Stromal cell of bone marrow (primary cell): ENCODE measurements around the gene SSU72.
A peak's percentile ranks its signal among the peaks of the same experiment; 100 is the strongest.
"Not testable (repeated sequence)": the region's sequence is repeated elsewhere in the genome, so short reads cannot be mapped to it uniquely, and the experiment has no call there.

ENCODE experiments used
- DNase-seq: peaks from one replicate; pipeline ENCODE4 v3.0.0-alpha.2; 2012; ENCODE audit warnings: low read depth

Gene SSU72

DNA sequence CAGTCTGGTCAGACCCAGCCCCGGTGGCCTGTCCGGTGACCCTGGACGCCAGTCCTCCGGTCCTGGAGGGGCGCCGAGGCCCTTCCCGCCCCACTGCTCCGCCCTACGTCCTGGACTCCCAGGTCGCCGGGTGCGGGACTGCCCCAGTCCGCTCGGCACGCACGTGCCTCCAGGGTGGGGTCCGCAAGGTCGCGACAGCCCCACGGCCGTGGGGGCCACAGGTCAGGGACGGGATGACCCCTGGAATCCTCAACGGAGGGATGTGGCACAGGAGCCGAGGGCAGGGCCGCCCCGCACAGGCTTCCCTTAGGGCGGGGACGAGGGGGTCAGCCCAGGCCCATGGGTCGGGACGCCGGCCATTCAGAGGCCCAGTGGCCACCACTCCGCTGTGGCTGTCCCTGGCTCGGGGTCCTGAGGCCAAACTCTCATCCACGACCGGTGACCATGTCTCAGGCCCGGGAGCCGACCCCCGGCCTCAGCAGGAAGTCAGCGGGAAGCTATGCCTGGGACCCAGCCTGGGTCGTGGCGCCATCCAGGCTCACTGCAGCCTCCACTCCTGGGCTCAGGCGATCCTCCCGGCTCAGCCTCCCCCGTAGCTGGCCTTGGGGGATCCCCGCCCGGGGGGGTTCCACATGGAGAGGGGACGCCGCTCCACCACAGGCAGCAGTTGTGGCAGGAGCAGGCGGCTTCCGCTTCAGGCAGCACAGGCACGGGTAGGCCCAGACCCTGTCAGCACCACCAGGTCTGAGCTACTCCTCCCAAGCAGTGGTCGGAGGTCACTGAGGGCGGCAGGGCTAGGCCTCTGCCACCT lies 33.6 kb downstream of the SSU72 start:
- DNase-seq = no peak

DNA sequence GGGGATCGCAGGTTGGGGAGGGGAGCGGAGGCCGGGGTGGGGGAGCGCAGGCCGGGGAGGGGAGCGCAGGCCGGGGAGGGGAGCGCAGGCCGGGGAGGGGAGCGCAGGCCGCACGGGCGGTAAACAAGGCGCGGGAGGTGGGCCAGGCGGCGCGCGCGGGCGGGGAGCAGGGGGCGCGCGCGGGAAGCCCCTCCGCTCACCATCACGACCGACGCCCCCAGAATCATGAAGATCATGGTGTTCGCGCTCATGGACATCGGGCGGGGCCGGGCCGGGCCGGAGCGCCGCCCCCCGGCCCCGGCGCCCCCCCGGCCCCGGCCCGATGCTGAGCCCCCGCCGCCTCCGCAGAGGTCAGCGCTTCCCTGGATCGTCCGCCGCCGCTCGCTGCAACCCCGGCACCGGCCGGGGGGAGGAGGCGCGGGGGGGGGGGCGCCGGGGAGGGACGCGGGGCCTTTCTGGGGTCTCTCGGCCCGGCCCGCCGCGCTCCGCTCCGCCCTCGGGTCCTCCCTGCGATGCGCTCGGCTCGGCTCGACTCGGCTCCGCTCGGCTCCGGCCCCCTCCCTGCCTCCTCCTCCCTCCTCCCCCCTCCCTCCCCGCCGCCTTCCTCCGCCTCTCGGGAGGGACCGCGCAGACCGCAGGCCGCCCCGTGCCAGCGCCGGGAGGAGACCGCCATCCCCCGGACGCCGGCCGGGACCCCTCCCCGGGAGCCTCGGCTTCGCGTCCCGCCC lies 34.4 kb downstream of the SSU72 start, which contains the start of gene TMEM240:
TMEM240 (minus strand) TSS at position 535 of the 728 bp plus-strand sequence; CDS start at position 257, 278 bp downstream.
- peak; percentile 58 for DNase-seq

DNA sequence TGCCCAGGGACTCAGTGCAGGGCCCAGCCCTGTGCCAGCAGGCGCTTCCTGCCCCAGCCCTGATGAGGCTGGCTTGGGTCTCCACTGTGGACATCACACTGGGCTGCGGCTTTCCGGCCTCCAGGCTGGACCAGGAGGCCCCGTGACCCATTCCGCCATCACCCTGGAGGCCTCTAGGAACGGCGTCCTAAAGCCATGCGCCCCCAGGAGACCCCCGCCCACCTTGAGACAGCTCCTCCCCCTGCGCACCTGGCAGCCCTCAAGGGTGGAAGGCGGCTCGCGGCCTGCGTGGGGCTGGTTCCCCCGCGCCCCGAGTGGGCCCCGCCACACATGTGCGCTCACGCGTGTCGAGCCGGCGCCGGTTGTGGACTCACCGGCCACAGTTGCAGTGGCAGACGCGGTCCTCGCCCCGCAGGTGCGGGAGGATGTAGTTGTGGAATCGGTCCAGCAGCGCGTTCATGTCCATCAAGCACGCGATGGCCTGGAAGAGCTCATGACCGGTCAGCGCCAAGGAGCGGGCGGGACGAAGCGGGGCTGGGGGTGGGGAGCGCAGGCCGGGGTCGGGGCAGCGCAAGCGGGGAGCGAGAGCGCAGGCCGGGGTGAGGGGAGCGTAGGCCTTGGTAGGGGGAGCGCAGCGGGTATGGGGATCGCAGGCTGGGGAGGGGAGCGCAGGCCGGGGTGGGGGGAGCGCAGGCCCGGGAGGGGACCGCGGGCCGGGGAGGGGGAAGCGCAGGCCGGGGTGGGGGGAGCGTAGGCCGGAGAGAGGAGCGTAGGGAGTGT lies 35.2 kb downstream of the SSU72 start:
- DNase-seq = no peak

DNA sequence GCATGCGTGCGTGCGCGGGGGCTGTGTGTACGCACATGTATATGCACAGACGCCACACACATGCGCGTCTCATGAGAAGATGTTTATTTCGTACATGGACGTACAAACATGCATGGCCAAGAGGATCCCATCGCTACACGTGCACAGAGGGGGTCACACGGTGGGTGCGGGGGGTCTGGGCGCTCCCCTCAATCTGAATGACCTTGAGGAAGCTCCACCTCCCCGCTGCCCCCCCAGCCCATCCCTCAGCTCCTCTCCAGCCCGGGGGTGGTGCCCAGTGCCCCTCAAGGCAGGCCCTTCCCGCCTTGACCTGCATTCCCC lies 35.7 kb downstream of the SSU72 start:
- no peak for DNase-seq

DNA sequence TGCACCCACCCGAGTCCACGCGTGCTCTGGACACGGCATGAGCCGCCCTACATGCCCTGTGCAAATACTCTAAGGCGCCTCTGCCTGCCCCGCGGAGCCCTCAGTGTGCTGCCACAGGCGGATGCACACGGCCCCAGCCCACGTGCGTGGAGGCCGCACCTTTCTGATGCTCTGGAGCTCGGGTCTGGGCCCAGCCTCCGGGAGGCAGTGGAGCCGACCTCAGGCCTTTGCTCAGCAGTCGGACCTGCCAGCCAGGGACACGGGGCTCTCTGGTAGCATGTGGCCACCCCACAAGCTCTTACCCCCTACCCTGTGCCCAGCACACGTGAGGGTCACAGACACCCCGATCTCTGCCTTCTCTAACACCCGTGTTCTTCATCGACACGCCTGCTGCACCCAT lies 36.3 kb downstream of the SSU72 start:
- no peak for DNase-seq

DNA sequence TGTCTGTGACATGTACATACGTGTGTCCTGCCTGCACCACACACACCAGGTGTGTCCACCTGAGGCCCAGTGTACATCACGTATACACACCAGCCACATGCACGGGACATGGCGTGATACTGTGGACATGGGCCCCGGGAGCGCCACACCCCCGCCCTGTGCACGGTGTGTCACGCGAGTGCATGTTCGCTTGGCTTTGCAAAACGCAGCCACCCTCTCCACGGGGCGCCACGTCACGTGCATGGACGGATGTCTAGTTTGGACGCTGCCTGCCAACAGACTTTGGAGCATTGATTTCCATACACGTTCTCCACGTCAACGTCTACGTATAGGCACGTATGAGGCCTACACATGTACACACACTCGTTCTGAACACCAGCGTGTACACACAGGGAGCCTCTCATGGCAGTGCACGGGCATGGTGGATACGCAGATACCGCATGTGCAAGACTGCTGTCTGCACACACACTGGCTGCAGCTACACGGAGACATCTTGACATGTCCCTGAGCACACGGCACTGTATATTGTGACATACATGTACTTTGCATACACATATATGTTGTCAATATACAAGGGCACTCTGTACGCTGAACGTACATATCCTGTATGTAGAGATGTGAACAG lies 36.9 kb downstream of the SSU72 start:
- DNase-seq = no peak

DNA sequence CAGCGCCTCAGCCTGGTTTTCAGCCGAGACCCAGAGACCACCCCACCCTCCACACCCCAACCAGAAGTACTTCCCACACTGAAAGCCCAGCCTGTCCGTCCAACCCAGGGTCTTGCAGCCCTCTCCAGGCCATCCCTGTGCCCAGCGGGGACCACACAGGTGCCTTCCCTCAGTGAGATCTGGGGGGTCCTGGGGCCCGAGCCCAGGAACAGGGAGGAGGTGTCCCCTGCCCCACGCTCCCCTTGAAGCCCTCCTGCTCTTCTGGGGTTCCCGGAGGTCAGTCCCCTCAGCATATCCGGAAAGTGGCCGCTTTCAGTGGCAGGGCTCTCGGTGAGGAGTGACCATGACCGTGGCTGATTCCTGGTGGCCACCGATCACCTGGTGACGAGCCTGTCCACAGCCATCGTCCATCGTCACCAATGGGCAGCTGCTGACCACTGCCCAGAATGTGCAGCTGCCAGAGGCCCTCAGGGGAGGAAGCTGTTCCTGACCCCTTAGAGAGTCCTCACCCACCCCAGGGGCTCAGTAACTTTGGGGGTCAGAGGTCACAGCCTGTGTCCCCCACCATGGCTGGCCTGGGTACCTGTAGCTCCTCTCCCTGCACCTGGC lies 37.6 kb downstream of the SSU72 start:
- DNase-seq = no peak

DNA sequence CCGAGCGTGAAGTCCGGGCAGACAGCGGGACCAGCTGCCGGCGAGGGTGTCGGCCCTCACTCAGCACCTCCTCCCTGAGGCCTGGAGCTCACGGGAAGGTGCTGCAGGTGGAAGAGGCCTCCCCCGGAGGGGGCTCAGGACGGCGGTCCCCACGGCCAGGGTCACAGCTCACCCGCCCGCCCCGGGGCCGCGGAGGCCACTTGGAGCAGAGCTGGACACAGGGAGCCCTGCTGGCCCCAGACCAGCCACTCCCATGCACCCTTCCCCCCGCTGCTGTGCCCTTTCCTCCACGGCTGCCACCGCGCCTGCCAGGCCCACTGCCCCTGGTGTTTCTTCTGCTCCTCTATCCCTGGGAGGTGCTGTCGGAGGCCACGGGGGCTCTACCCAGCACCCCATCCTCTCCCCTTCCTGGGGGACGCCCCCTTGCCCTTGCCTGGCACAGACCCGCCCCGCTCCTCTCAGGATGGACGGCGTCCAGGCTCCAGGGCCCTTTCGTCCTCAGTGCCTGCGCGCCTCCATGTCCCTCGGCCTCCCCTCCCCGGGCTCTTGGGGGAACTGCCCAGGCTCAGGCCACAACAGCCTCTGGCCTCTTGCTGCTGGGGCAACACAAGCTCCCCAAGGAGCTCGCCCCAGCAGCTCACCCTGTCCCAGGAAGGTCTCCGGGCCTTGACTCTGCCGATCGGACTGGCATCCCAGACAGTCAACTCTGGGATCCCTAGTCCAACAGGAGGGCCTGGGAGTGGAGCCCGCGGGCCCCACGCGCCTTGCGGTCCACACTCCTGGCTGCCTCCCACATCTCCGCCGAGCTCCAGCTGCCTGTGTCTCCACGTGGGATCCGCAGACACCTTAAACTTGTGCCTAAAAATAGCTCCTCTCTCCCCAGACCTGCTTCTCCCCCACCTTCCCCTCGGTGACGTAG lies 38.4 kb downstream of the SSU72 start:
- DNase-seq = no peak

DNA sequence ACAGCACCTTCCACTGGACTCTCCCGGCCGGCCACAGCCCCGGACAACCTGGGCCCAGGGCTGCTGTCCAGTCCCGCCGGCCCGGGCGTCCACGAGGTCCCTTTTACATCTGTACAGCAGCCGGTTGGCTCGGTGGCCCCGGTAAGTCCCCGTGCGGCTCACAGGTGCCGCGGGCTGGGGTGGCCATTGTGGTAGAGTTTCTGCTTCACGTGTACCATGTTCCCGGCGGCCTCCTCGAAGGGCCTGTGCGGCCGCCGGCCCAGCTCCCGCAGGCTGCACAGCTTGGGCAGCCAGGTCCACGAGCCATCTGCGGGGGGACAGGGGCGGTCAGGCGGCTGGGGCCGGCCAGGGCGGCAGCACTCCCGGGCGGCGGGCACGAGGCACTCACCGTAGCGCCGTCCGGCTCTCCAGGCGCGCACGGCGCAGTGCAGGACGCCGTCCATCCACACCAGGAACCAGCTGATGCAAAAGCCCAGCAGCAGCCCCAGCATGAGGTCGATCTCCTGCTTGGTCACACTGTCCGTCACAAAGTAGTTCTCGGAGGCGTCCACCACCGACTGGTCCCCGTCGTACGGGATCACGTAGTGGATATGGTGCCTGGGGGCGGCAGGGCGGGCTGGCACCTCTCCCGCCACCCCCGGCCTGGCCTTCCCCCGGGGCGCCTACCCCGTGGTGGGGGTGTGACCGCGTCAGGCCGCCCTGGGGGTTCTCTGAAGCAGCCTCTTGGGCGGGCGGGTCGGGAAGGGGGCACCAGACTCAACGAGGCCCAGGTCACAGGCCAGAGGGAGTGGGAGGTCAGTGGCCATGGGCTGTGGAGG lies 39.3 kb downstream of the SSU72 start:
- DNase-seq = no peak

DNA sequence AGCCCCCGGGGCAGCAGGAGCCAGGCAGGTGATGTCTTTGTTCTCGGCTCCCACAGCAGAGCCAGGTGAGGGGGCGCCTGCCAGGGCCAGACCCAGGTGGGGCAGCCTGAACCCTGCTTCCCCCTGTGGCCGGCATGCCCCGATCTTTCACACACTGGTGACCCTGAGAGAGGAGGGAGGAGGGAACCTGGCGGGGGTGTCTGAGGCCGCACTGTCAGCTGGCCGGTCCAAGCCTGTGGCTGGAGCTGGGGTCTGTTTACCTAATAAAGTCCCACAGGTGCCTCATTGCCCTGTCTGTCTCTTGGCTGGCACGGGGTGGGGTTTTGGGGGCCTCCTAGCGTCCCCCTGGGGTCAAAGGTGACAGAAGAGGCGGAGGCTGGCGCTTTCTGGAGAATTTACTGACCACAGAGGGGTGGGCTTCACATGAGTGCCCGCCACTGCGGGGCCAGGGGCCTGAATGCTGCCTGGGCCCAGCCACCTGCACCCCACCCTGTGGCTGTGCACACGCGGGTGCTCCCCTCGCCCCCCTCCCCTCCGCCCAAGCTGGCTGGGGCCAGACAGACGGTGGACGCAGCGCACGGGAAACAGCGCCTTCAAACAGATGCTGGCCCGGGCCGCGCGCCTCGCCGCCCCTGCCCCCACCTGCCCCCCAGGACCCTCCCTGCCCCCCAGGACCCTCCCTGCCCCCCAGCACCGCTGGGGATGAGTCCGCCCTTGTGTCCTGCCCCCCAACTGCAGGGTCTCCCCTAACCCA lies 40.1 kb downstream of the SSU72 start:
- DNase-seq = no peak

DNA sequence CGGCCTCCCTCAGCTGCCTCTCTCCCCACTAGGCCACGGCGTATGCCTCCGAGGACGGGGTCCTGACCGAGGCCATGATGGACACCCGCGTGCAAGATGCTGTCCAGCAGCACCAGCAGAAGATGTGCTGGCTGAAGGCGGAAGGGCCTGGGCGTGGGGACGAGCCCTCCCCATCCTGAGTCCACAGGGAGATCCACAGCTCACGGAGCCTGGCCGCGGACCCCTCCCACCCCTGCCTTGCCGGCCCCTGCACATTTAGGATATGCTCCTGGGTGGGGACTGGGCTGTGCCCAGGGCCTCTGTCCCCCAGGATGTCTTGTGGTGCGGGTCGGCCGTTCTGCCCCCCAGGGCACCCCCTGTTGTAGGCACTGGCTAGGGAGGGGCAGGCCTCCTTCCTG lies 40.8 kb downstream of the SSU72 start:
- DNase-seq = not testable (repeated sequence)

DNA sequence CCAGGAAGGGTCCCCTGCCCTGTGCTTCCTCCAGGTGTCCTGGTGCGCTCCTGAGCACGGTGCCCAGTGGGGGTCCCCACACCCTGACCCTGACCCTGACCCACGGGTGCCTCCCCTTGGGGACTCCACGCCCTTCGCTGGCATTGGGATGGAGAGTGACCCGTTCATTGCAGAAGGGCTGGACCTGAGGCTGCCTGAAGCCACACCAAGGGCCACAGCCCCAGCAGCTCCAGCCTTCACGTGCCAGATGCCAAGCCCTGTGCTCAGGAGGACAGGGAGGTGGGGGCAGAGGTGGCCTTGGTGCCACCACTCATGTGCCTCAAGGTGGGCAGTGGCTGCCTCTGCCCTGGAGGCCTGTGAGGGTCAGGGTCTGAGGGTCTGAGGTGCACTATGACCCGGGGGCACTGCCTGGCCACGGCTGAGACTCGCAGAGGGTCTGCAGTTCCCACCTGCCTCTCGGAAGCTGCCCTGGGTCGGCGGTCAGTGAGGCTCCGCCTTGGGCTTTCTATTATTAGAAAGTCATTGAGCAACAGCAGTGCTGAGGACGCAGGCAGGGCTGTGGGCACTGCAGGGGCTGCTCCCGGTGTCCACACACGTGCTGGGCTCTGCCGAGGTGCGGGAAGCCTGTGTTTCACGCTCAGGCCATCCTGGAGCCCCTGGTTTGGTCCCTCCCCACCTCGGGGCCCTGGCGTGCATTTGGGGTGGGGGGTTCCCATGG lies 41.3 kb downstream of the SSU72 start:
- DNase-seq = not testable (repeated sequence)

DNA sequence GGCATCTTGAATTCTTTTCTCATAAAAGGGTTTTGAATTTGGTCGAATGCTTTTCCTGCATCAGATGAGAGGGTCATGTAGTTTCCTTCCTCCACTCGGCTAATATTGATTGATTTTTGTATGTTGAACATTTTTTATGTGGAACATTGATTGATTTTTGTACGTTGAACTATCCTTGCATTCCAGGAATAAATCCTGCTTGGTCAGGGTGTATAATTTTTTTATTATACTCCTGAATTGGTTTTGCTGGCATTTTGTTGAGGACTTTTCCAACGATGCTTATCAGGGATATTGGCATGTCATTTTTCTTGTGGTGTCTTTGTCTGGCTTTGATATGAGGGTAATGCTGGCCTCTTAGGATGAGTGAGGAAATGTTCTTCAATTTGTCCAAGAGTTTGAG lies 42.7 kb downstream of the SSU72 start:
- no peak for DNase-seq

DNA sequence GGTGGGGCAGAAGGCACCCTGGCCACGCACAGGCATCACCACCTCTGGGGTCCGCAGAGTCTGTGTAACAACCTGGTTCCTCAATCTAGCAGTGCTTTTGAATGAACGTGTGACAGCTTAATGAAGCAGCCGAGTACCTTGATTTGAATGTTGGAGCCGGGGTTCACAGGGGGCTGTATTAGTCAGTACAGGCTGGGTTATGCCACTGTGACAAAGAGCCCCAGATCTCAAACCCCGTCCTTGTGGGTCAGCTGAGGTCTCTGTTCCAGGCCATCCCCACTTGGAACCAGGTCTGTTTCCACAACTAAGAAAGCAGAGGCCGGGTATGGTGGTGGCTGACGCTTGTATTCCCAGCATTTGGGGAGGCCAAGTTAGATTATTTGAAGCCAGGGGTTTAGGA lies 44.7 kb downstream of the SSU72 start:
- DNase-seq = no peak

DNA sequence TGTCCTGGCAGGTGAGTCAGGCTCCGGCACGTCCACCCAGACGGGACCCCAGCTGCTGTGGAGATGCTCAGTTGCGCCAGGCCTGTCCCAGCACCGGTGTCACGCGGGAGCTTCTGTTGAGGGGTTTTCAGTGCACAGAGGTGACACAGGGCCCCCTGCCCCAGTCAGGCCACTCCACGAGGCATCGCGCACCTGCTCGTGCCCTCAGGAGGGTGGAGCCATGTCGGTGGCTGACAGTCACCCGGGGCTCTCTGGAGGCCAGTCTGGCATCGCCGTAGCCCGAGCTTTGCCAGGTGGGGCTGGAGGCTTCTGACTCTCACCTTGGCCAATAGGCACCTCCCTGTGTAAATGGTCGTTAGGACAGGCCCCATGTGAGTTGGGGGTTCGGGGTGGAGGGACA lies 45.3 kb downstream of the SSU72 start:
- DNase-seq = no peak

DNA sequence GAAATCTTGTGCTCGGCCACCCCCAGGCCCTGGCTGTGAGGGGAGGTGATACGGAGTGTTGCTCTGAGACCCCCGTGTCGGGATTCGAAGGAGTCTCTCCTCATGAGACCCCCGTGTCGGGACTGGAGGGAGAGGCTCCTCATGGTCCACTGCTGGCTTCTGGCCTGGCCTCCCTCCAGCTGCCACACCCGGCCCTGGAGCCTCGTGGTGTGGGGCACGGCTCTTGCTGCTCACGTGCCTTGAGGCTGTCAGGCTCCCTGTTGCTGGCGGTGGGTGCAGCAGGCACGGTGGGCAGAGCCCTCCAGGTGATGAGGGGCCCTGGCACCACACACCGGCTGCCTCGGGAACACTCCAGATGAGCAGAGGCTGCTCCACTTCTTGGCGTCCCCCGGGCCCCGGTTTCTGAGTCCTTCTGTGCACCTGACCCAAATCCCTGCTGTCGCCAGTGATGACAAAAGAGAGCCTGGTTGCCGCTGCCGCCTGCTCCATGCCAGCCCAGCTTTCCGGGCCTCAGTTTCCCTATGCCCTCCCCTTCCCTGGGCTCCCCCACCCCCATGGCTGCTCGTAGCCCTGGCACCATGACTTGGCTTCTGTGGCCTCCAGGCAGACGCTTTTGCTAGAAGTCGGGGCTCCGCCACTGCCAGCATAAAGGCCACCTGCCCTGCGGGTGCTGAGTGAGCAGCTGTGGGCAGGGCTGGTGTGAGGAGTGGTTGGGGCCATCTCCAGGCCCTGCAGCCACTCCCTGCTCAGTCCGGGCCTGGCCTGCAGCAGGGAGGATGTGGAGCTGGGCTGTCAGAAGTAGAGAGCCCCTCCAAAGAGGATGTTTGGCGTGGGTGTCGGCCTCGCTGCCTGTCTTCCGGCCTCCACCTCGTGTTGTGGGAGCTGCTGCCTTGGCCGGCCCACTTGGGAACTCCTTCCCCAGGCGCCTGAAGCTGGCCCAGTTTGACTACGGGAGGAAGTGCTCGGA lies 46.1 kb downstream of the SSU72 start:
- no peak for DNase-seq

DNA sequence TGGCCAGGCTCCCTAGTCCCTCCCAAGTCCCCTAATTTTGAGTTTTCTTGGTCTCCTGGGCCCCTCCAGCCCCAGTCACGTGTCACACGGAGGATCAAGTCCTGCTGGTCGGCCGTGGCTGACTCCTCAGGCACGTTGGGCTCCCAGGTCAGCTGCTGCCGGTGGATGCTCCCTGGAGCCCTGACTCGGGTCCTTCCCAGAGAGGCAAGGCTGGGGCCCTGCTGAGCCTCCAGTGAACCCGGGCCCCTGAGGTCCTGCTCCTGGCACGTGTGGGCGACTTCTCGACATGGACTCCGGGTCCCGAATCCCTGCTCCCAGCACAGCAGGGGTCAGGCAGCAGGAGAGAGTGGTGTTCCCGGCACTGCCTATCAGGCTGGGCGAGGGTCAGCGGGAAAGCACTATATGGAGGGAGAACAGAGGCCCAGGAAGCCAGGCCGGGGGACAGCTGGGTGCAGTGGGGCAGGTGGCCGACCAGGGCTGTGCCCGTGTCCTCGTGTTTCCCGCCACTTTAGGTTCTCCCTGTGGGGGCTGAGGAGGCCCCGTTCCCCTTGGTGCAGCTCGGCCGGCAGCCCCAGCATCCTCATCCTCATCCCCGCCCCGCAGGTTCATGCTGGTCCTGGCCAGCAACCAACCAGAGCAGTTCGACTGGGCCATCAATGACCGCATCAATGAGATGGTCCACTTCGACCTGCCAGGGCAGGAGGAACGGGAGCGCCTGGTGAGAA lies 47.4 kb downstream of the SSU72 start:
- no peak for DNase-seq
